HPDE6-E6E7 (cell line): ENCODE results near the gene ADIRF.
"Not testable (repeated sequence)": the region's sequence is repeated elsewhere in the genome, so short reads cannot be mapped to it uniquely, and the experiment has no call there.

ENCODE experiments used
- DNase-seq: peaks from one replicate; pipeline ENCODE4 v3.0.0; 2011; ENCODE audit warnings: missing footprints; ENCODE audit errors: extremely low spot score

ADIRF gene

DNA sequence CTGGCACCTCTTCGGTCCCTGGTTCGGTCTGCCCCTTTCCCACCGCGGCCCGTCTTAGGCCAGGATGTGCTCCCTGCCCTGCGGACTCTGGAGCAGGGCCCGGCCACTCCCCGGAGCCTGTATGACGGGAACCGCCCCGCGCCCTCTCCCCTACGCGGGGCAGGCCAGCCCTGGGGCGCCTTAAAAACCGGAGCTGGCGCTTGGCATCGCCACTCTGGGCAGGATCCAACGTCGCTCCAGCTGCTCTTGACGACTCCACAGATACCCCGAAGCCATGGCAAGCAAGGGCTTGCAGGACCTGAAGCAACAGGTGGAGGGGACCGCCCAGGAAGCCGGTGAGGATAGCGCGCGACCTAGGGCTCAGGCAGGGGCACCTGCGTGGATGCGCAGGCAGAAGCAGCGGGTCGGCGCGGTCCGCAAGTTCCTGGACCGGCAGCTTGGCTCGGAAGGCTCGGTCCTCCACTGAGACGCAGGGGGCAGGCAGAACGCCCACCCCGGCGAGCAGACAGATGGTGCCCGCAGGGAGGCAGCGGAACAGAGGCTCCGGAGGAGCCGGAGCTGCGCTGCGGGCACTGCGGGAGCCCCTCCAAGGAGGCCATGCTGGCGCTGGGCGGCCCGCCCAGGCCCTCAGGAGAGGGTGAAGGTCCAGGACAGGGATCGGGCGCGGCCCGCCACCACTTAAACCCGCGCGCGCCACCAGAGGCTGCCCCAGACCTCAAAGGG lies at the start of gene ADIRF:
Gene ADIRF (plus strand): TSS at position 212 of the 723 bp plus-strand sequence. CDS start 63 bp downstream, at position 275.
- DNase-seq = no peak

DNA sequence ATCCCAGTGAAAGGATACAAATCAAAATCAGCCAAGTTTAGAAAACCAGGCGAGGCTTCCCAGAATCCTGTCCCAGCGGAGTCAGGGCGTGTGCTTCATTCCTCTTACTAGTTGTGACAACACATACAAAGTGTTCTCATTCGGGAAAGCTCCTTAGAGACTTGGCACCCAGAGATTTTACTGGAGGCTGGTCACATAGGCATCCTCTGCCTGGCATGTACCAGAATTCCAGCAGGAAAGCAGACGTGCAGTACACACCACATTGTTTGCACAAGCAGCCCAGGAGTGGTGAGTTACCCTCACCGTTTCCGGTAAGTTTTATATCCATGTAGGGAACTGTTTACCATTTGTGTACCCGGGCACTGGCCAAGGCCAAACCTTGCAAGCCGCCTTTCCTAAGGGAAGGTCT lies 45.7 kb upstream of the ADIRF start:
- DNase-seq = no peak

DNA sequence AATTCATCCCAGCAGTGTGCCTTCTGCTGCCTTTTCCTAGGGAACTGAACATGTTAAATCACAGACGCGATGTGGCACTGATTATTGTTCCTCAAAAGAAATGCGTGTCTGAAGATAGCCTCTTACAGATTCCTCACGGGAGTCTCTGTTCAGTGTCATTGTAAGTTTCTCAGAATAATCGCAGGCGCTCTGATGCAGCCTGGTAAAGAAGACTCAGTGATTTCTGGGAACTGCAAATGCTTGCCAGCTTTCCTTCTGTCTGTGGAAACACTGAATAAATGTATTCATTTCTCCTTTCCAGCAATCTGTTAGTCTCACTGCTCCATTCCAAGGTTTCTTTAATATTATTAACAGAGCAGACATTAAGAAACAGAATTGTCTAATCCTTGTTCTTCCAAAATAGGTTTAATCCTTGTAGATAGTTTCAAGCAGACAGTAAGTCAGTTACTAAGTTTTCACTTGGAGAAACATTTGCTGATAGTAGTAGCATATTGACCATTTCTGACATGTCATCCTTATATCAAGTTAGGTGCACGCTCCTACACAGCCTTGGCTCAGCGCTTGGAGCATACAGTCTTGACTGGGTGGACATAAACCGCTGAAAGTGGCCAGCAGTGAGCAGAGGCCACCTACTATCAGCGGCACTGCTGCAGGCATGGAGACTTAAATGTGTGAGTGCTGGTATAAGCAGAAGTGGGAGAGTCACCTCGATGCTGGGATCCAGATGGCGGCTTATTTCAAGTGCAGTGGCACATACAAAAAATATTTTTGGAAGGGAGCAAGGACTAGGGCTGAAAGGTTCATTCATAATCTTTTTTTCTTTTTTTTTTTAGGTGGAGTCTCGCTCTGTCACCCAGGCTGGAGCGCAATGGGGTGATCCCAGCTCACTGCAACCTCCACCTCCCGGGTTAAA lies 38.6 kb upstream of the ADIRF start:
- DNase-seq = no peak

DNA sequence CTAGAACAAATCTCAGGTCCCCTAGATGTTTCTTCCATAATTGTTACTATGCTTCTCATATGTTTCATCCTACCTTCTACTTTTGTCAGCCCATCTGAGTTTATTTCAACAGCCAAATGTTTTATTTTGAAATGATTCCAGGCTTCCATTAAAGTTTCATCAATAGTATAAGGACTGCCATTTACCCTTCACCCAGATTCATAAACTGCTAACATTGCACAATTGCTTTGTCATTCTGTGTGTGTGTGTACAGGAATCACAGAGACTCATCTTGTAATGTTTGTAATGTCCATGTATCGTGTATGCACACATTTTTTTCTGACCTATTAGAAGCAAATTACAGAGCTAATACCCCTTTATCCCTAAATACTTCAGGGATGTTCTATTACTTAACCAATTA lies 36.4 kb upstream of the ADIRF start:
- no peak for DNase-seq

DNA sequence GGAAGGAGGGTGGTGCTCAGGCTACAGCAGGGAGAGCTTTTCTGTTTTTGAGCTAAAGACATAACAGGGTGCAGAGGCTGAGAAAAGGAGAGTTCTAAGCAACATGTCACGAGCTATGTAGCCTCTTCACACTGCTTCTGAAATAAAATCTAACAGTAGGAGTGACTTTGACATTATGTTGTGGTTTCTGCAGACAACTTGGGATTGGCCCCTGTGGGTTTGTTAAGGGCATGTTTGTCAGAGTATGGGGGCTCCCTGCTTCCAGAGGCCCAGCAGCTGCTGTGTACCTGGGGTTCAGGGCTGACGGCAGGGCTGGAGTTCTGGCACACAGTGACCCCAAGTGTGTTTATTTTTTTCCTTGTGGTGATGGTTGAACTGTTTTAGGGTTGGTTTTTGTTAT lies 35.6 kb upstream of the ADIRF start:
- DNase-seq = no peak

DNA sequence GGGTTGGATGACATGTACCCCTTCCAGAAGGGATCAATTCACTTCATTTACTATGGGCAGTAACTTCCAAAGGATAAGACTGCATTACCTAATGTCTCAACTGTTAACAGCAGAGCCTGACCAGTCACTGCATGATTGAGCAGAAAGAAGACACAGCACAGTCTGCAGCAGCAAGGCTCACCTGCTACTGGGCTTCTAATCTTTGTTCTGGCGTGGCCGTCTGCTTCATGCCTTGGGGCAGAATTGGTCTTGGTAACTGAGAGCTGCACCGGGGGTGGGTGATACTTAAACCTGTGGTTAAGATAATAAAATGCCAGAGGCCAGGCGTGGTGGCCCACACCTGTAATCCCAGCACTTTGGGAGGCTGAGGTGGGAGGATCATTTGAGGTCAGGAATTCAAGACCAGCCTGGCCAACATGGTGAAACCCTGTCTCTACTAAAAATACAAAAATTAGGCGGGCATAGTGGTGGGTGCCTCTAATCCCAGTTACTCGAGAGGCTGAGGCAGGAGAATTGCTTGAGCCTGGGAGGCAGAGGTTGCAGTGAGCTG lies 34.0 kb upstream of the ADIRF start:
- not testable (repeated sequence) for DNase-seq

DNA sequence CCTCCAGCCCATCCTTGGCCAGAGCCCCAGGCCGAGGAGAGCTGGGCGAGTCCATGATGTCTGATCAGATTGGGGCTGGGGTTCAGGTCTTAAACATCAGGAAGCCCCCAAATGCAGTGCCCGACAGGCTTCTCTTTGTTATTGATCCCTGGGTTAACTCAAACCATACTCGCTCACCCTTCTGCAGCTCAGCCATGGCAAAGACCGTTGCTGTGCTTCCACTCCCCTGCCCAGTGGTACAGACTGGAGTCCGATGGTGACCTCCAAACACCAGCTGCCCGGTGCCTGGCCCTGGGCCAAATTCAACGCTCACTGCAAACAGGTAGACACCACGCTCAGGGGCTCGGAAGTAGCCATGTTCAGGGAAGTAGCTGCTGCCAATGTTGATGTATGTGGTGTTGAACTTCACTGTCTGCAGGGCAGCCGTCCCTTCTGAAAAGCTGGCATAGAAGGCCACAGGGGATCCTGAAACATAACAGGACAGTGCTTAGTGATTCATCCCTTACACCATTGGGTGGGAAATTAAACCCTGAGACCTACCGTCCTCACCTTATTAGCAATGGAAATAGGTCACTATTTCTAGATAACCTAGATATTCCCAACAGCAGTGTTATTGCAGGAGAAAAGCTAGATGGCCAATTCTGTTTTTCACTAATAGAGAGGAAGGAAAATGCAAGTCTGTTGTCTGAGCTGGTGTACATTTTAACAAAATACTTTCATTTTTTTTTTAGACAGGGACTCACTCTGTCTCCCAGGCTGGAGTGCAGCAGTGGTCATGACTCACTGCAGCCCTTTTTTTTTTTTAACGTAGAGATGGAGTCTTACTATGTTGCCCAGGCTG lies 31.4 kb upstream of the ADIRF start:
- DNase-seq = no peak

DNA sequence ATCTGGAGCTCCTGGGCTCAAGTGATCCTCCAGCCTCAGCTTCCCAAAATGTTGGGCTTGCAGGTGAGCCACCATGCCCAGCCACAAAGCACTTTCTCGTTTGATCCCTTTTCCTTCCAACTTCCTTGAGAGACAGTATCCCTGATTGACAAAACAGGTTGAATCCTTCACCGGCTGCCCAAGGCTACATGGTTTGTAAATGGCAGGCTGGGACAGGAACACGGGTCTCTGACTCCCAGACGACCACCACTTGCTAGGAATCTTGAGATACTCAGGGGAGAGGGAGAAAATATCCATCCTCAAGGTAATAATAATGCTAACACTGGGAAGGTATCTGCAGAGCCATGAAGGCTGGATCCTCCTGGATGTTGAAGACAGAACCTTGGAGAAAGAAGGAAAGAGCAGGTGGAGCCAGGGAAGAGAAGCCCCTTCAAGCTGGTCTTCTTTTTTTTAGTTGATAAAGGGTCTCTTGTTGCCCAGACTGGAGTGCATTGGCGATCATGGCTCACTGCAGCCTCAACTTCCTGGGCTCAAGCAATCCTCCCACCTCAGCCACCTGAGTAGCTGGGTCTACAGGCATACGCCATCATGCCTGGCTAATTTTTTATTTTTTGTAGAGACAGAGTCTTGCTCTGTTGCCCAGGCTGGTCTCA lies 30.7 kb upstream of the ADIRF start:
- DNase-seq = no peak

DNA sequence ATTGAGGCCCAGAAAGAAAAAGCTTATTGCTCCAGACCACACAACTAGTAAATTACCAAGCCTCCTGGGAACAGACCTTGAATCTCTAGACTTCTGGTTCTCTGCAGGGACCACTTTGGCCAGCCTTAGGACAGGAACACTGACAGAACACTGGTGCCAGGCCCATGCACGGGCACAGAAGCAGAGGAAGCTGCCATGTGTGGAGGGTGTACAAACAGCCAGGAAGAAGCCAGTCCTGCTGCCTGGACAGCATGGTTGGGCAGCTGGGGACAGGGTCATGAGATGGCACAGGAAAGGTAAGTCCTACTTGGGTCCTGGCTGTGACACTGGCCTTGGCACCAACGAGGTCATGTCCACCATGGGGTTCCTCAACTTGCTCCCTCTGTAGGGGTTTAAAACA lies 30.0 kb upstream of the ADIRF start:
- DNase-seq = no peak

DNA sequence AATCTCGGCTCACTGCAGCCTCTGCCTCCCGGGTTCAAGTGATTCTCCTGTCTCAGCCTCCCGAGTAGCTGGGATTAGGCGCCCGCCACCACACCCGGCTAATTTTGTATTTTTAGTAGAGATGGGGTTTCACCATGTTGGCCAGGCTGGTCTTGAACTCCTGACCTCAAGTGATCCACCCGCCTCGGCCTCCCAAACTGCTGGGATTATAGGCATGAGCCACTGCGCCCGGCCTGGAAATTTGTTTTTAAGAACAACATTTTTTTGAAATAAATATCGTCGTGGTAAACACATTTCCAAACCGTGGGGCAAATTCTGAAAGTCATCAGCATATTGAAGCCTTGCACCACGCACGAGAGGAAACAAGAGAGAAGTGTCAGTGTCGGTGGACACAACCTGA lies 28.2 kb upstream of the ADIRF start:
- not testable (repeated sequence) for DNase-seq

DNA sequence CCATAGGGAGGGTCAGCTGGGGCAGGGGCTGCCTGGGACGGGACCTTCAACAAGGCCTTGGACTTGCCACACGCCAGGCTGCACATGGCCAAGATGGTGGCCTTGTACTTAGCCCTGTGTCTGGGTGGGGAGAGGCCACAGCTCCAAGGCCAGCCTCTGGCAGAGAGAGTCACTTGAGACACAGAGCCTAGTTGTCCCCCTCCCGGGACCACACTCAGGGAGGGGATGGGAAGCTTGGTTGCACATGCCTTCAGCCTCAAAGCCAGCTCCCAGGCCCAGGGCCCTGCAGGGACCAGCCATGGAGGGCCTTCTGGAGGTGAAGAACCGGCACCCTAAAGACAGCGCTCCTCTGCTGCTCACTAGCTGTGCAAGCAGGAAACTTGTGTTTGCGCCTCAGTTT lies 27.6 kb upstream of the ADIRF start:
- no peak for DNase-seq

DNA sequence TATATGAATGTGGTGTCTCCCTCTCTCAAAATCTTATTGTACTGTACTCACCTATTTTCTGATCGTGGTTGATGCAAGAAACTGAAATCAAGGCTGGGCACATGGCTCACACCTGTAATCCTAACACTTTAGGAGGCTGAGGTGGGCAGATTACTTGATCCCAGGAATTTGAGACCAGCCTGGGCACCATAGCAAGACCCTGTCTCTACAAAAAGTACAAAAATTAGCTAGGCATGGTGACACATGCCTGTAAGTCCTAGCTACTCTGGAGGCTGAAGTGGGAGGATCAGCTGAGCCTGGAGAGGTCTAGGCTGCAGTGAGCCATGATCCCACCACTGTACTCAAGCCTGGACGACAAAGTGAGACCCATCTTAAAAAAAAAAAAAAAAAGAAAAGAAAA lies 26.9 kb upstream of the ADIRF start:
- no peak for DNase-seq

DNA sequence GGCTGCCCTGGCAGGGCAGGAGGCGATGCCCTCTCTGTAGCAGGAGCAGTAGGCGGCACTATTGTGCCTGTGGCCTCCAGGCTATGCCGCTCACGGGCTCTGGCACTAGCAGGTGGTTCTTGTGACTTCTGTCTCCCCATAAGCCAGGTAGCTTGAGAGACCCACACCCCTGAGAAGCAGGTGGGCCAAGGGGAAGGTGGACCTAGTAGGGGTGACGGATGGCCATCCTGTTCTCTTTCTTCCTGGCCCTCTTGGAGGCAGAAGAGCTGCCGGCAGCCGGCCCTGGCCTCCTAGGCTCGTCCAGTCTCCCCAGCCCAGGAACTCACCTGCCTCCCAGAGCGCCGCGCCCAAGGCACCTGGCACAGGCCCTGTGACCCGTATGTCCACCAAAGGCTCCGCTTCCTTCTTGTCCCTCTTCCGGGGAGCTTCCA lies 26.3 kb upstream of the ADIRF start:
- no peak for DNase-seq

DNA sequence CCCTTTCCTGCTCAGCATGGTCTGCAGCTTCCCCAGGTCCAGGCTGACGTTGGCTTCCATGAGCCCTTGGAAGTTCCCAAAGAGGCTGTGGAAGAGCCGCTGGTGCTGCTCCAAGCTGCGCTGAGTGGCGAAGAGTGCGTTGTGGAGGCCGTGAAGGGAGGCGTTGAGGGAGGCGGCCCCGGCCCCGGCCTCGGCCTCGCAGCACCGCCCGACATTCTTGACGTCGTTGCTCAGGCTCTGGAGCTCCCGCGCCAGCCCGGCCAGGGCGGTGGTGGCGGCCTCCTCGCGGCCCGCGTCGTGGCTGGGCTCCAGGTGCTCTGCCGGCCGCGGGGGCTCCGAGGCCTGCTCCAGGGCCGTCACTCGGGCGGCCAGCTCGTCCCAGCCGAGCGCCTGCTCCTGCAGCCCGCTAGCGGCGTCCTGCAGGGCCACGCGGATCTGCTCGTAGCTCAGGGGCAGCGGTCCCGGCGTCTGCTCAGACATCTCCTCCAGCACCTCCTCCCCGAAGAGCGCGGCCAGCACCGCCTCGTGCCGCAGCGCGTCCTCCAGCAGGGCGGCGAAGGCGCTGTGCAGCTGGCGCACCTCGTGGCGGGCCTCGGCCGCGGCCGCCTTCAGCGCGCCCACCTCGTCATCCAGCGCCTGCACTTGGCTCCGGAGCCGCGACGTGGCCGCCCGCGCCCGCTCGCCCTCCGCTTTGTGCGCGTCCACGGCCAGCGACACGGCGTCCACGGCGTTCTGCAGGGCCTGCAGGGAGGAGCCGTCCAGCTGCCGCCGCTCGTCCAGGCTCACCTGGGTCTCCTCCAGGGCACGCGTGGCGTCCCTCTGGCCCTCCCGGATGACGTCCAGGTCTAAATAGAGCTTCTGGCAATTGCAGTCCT lies 25.6 kb upstream of the ADIRF start:
- no peak for DNase-seq

DNA sequence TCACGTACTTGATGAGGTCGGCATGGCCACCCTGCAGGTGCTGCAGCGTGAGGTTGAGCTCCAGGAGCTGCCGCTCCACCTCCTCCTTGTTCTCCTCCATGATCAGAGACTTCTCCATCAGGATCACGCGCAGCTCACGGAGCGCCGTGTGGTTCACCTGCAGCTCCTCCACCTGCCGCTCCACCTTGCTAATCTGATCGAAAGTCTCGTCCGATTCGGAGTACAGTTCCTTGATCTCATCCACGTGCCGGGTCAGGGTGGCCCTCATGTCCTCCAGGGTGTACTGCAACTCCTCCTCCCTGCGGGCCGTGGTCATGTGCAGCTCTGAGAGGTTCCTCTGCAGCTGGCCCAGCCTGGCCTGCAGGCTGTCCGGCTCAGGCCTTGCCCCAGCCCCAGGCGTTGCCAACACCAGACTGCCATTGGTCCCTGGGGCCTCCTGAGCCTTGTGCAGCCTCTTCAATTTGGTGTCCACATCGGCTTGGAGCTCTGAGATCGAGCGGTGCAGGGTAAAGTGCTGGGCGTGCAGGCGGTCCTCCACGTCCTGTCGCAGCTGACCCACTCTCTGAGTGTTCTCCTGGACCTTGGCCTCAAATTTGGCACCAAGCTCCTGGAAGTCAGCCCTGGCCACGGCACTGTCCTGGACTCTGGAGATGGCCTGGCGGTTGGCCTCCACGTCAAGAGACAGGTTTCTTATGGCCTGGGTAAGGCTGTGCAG lies 24.8 kb upstream of the ADIRF start:
- DNase-seq = no peak

DNA sequence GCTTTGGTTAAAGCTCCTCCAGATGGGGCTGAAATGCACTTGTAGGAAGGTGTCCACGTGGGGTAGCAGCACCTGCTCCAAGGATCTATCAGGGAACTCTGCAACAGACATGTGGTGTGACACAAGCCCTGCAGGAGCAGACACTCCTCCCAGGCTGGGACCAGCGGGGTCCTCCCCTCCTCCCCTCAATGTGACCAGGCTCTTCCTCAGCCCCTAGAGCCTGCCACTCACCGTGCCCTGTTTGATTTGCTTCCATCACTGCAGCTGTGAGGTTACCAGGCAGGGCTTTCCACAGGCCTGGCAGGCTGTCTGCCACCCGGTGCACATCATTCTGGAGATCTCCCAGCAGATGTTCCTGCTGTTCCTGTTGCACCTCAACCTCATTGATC lies 24.3 kb upstream of the ADIRF start:
- no peak for DNase-seq

DNA sequence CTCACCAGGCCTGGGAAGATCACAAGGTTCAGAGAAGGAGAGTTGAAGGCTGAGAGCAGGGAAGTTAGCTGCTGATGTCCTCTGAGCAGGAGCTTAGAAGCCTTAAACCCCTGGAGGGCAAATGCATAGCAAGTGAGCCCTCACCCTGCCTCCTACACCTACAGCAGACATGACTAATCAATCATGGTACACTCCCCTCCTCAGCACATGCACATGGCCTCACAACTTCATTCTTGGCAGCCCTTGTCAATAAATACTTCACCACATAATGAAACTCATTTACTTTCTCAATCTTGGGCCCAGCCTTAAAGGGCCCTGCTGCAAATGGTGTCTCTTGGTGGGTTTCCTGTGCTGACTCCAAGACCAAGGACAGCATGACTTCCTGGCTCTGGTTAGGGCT lies 23.8 kb upstream of the ADIRF start:
- no peak for DNase-seq

DNA sequence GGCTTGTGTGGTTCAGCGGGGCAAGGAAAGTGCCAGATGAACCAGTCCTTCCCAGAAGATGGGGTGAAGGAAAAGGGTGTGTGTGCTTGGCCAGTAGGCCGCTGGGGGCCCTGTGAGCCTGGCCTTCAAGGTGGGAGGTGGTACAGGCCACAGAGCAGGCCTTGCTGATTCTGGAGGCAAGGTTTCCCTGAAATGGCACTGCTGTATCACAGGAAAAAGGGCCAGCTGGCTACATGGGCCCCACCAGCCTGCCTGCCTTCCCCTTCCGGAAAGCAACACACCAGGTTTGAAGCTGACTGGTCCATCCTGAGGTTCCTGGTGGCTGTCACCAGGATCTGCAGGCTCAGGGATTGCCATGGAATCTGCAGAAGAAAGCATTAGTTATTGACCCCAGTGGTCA lies 23.4 kb upstream of the ADIRF start:
- DNase-seq = no peak

DNA sequence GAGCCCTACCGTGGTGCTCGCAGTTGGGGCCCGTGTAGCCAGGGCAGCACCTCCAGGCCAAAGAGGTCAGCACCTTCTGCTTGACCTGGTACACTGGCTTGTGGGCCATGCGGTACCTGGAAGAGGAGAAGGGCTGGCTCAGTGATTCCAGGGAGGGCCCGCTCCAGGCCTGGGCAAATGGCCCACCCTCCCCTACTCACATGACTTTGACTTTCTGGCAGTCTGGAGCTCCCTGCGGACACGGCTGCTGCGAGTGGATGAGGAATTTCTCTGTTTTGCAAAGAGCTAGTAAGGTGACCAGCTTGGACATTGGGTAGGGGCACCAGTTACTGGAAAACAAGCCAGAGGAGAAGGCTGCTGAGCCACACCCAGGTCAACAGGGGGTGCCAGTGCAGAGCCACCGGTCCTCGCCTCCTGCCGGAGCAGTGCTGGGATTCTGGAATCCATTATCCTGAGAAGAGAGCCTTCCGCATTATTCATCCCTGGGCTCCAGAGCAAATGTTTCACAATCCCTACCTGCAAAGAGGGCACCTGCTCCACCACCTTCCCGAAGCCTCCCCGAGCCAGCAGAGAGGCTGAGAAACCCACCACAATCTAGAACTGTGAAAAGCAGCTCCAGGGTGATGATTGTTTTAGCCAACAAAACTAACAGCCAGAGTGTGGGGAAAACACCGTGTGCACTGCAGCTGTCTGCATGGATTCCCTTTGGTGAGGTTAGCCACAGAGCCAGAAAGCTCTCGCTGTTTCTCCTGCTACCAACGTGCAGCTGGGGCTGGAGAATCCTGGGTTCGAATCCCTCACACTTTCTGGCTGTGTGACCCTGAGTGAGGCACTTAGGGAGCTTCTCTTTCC lies 22.7 kb upstream of the ADIRF start:
- no peak for DNase-seq
